Left hindlimb (tissue), 1 donor: ENCODE data around the gene EIF3A.
"Not testable (repeated sequence)": the region's sequence is repeated elsewhere in the genome, so short reads cannot be mapped to it uniquely, and the experiment has no call there.

Experiments
- DNase-seq: peaks from one replicate; pipeline ENCODE4 v3.0.0-alpha.2; 2018

The EIF3A gene

GRCh38 chr10:119049777-119050176 is 30.8 kb downstream of the EIF3A start:
- no peak for DNase-seq

GRCh38 chr10:119049361-119049760 is 31.3 kb downstream of the EIF3A start:
- no peak for DNase-seq

GRCh38 chr10:119045561-119045960 is 35.1 kb downstream of the EIF3A start:
- no peak for DNase-seq

GRCh38 chr10:119042169-119042568 is 38.4 kb downstream of the EIF3A start:
- DNase-seq, result no peak

GRCh38 chr10:119041326-119041725 is 39.3 kb downstream of the EIF3A start:
- no peak for DNase-seq

- DNase-seq, result no peak
Measured at GRCh38 chr10:119039161-119039560, 41.5 kb downstream of the EIF3A start.

- DNase-seq, result no peak
Measured at GRCh38 chr10:119031496-119032059, 49.0 kb downstream of the EIF3A start.

- DNase-seq, result peak; percentile 56
Measured at GRCh38 chr10:119030421-119031250, 50.0 kb downstream of the EIF3A start.

GRCh38 chr10:119029613-119030420 is 50.8 kb downstream of the EIF3A start, which contains the start of gene NANOS1:
NANOS1 (plus strand) TSS chr10:119029714; CDS start chr10:119029802, 88 bp downstream.
- DNase-seq, result peak; percentile 68

GRCh38 chr10:119028900-119029612 is 51.6 kb downstream of the EIF3A start:
- DNase-seq, result peak; percentile 94

GRCh38 chr10:119028445-119028899 is 52.1 kb downstream of the EIF3A start:
- DNase-seq, result not testable (repeated sequence)

- peak; percentile 49 for DNase-seq
Measured at GRCh38 chr10:119026301-119027110, 54.1 kb downstream of the EIF3A start.

GRCh38 chr10:119025776-119026175 is 54.8 kb downstream of the EIF3A start:
- no peak for DNase-seq

- peak; percentile 69 for DNase-seq
Measured at GRCh38 chr10:119025336-119025735, 55.3 kb downstream of the EIF3A start.

- no peak for DNase-seq
Measured at GRCh38 chr10:119024882-119025281, 55.7 kb downstream of the EIF3A start.

- no peak for DNase-seq
Measured at GRCh38 chr10:119023553-119023868, 57.1 kb downstream of the EIF3A start.

- no peak for DNase-seq
Measured at GRCh38 chr10:119022846-119023552, 57.6 kb downstream of the EIF3A start.

GRCh38 chr10:119020627-119020946 is 60.0 kb downstream of the EIF3A start:
- no peak for DNase-seq

GRCh38 chr10:119007211-119007574 is 73.4 kb downstream of the EIF3A start:
- DNase-seq, result no peak

- DNase-seq, result no peak
Measured at GRCh38 chr10:119006451-119007210, 74.0 kb downstream of the EIF3A start.
